ENCODE data around the gene PIK3AP1.

PIK3AP1 gene

DNA sequence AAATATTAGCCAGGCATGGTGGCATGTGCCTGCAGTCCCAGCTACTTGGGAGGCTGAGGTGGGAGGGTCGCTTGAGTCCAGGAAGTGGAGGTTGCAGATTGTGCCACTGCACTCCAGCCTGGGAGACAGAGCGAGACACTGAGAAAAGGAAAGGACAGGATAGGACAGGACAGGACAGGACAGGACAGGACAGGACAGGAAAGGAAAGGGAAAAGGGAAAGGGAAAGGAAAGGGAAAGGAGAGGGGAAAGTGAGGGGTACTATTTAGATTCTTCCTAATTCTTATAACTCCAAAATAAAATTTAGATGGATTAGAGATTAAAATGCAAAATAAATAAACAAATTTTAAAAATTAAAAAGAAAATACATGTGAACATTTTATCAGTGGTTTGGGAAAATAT lies 58.7 kb downstream of the PIK3AP1 start:
- no peak overlapping the region for H3K4me3 ChIP-seq (ENCODE audit: low read length)
- no peak for DNase-seq (ENCODE audit: low read depth)
- TF ChIP-seq, protein P1, sequence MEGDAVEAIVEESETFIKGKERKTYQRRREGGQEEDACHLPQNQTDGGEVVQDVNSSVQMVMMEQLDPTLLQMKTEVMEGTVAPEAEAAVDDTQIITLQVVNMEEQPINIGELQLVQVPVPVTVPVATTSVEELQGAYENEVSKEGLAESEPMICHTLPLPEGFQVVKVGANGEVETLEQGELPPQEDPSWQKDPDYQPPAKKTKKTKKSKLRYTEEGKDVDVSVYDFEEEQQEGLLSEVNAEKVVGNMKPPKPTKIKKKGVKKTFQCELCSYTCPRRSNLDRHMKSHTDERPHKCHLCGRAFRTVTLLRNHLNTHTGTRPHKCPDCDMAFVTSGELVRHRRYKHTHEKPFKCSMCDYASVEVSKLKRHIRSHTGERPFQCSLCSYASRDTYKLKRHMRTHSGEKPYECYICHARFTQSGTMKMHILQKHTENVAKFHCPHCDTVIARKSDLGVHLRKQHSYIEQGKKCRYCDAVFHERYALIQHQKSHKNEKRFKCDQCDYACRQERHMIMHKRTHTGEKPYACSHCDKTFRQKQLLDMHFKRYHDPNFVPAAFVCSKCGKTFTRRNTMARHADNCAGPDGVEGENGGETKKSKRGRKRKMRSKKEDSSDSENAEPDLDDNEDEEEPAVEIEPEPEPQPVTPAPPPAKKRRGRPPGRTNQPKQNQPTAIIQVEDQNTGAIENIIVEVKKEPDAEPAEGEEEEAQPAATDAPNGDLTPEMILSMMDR (IDR thresholded peaks at IDR 0.05; ENCODE audit: insufficient read depth, low read depth, low read length, missing control alignments), result no peak

DNA sequence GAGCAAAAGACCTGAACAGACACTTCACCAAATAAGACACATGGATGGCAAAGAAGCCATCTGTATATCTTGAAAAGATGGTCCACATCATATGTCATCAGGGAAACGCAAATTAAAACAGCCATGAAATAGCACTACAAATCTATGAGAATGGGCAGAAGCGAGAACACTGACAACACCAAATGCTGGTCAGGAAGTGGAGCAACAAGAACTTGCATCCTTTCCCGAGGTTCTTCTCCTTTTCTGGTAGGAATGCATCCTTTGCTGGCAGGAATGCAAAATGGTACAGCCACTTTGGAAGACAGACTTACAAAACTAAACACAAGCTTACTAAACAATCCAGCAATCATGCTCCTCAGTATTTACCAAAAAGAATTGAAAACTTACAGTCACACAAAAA lies 60.0 kb downstream of the PIK3AP1 start:
- no peak for DNase-seq (ENCODE audit: low read depth)
- TF ChIP-seq, protein P1 (IDR thresholded peaks at IDR 0.05; ENCODE audit: insufficient read depth, low read depth, low read length, missing control alignments), result no peak
- no peak overlapping the region for H3K4me3 ChIP-seq (ENCODE audit: low read length)

DNA sequence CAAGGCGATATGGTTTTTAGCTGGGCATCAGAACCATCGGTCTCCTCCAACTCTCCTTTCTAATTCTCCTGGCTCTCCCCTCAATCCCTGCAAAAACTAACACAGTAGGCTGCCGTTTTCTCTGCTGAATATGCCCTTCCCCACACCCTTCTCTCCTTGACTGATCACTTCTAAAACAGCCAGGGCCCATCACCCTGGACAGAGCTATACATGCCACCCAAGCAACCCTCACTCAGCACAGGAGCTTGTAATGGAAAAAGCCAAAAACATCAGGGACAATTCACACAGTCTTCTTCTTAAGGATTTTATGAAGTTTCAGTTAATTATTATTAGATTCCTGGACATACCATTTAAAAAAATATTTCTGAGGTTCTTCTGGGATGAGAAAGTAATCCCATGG lies 61.5 kb downstream of the PIK3AP1 start:
- TF ChIP-seq, protein P1 (IDR thresholded peaks at IDR 0.05; ENCODE audit: insufficient read depth, low read depth, low read length, missing control alignments), result no peak
- no peak overlapping the region for H3K4me3 ChIP-seq (ENCODE audit: low read length)
- no peak for DNase-seq (ENCODE audit: low read depth)

DNA sequence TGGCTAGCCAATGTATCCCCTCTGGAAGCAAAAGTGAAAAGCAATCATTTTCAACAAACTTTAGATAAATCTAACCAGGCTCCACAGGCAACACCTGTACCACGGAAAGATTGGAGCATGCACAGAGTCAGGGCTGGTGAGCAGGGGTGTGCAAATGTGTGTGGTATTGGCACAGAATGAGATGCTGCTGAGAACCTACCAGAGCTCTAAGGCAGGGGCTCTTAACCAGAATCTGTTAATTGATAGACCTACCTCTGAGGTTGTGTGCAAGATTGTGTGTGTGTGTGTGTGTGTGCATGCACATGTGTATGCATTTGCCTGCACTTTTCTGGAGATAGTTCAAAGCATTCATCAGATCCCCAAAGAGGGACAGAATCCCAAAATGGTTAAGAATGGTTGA lies 62.9 kb downstream of the PIK3AP1 start:
- DNase-seq (ENCODE audit: low read depth), result no peak
- no peak overlapping the region for H3K4me3 ChIP-seq (ENCODE audit: low read length)
- TF ChIP-seq, protein P1 (IDR thresholded peaks at IDR 0.05; ENCODE audit: insufficient read depth, low read depth, low read length, missing control alignments), result no peak

DNA sequence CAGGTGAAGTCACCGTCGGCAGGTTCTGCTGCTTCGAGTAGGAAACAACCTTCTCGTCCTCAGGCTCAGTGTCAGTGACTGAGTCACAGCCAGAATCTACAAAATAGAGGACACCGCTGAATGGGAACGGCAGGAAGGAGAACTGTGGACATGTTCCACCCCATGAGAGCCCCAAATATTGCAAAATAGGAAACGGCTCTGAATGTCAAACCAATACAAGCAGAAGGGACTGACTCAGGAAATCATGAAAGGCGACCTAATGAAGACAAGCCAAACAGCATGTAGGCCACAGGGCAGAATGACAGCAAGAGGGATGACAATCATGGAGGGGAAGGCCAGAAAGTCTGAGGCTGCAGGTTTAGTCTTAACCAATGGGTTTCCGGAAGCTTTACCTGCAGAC lies 63.5 kb downstream of the PIK3AP1 start:
- H3K4me3 ChIP-seq (ENCODE audit: low read length), result no peak overlapping the region
- no peak for DNase-seq (ENCODE audit: low read depth)
- TF ChIP-seq, protein P1 (IDR thresholded peaks at IDR 0.05; ENCODE audit: insufficient read depth, low read depth, low read length, missing control alignments), result no peak

DNA sequence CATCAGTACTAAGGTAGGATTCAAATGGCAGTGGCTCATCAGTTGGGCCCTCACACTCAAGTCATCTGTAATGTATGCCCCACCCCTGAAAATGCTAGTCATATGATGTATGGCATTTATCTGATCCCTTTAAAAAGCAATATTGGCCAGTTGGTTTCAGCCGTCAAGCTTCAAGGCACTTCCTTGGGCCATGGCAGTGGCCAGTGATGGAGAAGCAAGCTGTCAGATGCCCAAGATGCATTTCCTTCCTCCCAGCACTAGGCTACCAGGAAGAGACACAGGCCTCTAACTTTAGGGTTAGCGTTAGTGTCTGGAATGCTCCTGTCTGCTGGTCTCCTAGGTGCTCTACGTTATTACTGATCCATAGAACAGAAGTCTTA lies 64.1 kb downstream of the PIK3AP1 start:
- TF ChIP-seq, protein P1 (IDR thresholded peaks at IDR 0.05; ENCODE audit: insufficient read depth, low read depth, low read length, missing control alignments), result no peak
- H3K4me3 ChIP-seq (ENCODE audit: low read length), result no peak overlapping the region
- no peak for DNase-seq (ENCODE audit: low read depth)

DNA sequence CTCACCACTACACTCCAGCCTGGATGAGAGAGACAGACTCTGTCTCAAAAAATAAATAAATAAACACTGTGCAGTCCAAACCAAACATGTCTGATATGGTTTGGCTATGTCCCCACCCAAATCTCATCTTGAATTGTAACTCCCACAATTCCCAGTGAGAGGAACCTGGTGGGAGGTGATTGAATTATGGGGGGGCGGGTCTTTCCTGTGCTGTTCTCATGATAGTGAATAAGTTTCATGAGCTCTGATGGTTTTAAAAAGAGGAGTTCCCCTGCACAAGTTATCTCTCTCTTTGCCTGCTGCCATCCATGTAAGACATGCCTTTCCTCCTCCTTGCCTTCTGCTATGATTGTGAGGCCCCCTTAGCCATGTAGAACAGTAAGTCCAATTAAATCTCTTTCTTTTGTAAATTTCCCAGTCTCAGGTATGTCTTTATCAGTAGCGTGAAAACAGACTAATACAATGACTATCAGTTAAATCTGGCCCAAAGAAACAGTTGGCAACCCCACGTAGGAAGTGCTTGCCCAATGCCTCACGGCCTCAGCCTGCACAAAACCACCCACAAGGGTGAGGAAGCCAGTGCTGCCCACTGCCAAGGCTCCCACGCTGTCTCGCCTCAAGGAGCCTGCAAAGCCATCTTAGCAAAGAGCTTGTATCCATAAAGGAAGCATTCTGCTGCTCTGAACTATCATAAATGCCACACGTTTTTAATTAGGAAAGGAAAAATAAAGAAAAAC lies 64.7 kb downstream of the PIK3AP1 start:
- no peak for DNase-seq (ENCODE audit: low read depth)
- TF ChIP-seq, protein P1 (IDR thresholded peaks at IDR 0.05; ENCODE audit: insufficient read depth, low read depth, low read length, missing control alignments), result no peak
- H3K4me3 ChIP-seq (ENCODE audit: low read length), result no peak overlapping the region
